Endometrial microvascular endothelial cells (primary cell): ENCODE measurements around the gene ABHD16B. TPM values are rescaled to one million over a fixed set of nuclear protein-coding genes. Genes with fewer than 3 reads are reported as not detected.
"Not testable (repeated sequence)": the region's sequence is repeated elsewhere in the genome, so short reads cannot be mapped to it uniquely, and the experiment has no call there.

Experiments
- in situ Hi-C: cut with HindIII; loops from 2 replicates; pipeline ENCODE4 v1.10.0; 2017; ENCODE audit warnings: low sequenced_read_pairs, low pct_unique_long_range_greater_than_20kb; ENCODE audit errors: inconsistent ontology term
- total RNA-seq: library from RNA; depleted of rRNA; stranded (reverse); fragments of >200 nt; gene quantifications from one replicate; pipeline ENCODE4 v1.2.3, GENCODE V29; 2015; ENCODE audit errors: inconsistent ontology term

ABHD16B gene
- total RNA-seq, 1 donor from 2014 or later, result not detected

DNA sequence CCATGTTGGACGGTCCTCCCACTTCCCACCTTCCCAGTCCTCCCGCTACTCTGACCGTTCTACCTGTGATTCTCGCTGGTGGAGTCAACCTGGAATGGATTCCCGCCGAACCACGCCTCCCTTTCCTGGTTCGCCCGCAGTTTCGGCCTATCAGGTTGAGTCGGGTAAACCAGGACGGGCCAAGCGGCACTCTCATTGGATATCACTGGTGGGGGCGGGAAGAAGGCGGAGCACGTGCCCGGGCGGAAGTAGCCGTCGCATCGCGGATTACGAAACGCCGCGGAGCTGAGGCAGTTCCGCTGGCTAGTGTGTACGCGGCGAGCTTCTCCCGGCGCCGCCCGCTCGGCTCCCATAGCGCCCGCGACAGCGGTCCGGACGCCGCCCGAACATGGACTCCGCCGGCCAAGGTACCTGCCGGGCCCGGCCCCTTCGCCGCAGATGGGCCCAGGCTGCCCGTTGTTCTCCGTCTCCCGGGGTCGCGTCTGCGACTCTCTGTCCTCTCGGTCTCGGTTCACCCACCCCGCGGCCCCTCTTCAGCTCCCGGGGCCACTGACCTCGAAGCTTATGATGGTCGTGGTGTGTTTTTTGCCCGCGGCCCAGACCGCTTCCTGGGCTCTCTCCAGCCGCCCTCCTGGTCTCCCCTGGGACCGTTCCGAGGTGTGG, 3.8 kb downstream of the ABHD16B start, which contains the start of gene TPD52L2:
TPD52L2 (plus strand) TSS at position 293 of the 663 bp plus-strand sequence; CDS start at position 389, 96 bp downstream.
- in situ Hi-C loops, result no loop called here

DNA sequence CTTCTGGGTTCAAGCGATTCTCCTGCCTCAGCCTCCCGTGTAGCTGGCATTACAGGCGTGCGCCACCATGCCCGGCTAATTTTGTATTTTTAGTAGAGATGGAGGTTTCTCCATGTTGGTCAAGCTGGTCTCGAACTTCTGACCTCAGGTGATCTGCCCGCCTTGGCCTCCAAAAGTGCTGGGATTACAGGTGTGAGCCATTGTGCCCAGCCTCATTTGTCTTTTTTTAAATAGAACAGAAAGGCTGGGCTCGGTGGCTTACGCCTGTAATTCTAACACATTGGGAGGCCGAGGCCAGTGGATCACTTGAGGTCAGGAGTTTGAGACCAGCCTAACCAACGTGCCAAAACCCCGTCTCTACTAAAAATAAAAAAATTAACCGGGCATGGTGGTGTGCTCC, 5.7 kb downstream of the ABHD16B start:
- in situ Hi-C loops, result not testable (repeated sequence)

DNA sequence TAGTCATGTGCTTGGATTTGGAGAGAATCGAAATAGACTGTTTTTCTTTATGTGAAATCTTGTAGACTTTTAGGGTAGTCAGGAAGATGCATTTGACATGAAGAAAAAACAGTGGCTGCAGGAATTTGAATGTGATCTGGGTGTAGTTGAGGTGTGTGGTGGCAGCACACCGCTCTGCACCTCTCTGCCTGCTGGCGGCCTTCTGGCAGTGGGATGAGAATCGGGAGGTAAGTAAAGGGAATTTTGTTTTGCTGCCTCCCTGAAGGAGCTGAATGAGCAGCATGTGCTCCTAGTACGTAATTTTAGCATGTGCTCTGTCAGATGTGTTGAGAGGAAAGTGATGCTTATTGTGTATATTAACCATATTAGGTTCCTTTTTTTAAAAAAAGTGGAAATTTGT, 7.0 kb downstream of the ABHD16B start:
- in situ Hi-C loops, result no loop called here

DNA sequence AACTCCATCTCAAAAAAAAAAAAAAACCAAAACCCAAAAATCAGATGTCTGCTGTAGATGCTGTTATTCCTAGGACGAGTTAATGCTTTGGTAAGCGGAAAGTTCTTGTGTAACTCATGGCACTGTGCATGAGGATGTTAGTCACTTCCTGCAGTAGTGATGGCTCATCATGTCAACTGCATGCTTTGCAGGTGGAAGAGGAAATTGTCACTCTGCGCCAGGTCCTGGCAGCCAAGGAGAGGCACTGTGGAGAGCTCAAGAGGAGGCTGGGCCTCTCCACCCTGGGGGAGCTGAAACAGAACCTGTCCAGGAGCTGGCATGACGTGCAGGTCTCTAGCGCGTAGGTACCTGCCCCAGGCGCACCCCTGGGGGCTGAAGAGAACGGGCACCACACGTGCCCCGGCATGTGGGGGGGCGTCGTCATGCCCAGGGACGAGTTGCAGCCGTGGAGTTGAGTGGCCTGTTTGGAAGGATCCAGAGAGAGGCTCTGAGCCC, 12.2 kb downstream of the ABHD16B start:
- in situ Hi-C loops, result no loop called here

DNA sequence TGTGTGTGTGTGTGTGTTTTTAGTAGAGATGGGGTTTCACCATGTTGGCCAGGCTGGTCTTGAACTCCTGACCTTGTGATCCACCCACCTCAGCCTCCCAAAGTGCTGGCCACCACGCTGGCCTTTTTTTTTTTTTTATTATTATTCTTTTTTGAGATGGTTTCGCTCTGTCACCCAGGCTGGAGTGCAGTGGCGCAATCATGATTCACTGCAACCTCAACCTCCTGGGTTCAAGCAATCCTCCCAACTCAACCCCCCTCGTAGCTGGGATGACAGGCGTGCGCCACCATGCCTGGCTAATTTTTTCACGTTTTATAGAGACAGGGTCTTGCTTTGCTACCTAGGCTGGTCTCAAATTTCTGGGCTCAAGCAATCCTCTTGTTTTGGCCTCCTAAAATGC, 12.9 kb downstream of the ABHD16B start:
- in situ Hi-C loops, result not testable (repeated sequence)

DNA sequence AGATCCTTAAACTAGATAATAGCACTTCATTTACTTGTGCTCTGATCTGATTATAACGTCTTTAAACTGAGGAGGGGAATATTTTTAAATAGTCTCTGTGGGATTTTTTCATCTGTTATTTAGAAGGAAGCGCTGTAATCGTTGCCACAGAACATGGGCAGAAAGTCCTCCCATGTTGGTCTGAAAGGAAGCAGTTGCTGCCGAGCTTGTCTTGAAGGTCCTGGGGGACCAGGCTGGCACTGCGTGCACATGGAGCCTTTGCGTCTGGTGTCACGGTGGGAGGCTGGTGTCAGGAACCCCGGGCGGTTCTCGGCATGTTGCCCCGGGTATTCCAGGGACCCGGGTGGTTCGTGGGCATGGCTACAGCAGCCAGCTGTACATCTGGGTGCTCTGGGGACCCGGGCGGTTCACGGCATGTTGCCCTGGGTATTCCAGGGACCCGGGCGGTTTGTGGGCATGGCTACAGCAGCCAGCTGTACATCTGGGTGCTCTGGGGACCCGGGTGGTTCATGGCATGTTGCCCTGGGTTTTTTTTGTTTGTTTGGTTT, 15.3 kb downstream of the ABHD16B start:
- in situ Hi-C loops, result loop anchor here (25.0 kb wide), 1 partner anchor 89 kb away; no protein-coding TSS in a partner anchor

DNA sequence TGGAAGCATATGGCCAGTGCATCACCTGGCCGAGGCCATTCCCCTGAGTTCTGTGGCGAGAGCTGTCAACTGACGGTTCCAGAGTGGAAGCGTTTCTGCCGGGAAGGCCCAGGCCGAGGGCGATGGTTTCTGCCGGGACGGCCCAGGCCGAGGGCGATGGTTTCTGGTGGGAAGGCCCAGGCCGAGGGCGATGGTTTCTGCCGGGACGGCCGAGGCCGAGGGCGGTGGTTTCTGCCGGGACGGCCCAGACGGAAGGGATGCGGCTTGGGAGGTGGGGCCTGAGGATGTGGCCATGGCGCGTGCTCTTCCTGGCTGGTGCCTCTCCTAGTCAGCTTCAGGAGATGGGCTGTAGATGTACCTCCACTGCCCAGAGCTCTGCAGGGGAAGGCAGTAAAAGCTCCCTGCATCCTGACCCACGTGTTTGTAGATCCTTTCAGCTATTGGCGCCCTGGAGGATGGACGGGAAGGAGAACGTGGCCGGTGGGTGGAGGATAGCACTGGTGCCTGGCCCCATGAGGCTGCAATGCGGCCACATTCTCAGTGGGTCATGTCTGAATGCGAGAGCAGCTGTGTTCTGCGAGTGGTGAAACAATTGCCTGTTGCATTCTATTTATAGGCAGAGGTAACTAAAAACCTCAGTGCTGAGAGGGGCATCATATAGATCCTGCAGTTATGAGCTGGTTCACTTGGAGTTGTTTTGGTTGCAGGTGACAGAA, 16.6 kb downstream of the ABHD16B start:
- in situ Hi-C loops, result loop anchor here (25.0 kb wide), 1 partner anchor 91 kb away; no protein-coding TSS in a partner anchor

DNA sequence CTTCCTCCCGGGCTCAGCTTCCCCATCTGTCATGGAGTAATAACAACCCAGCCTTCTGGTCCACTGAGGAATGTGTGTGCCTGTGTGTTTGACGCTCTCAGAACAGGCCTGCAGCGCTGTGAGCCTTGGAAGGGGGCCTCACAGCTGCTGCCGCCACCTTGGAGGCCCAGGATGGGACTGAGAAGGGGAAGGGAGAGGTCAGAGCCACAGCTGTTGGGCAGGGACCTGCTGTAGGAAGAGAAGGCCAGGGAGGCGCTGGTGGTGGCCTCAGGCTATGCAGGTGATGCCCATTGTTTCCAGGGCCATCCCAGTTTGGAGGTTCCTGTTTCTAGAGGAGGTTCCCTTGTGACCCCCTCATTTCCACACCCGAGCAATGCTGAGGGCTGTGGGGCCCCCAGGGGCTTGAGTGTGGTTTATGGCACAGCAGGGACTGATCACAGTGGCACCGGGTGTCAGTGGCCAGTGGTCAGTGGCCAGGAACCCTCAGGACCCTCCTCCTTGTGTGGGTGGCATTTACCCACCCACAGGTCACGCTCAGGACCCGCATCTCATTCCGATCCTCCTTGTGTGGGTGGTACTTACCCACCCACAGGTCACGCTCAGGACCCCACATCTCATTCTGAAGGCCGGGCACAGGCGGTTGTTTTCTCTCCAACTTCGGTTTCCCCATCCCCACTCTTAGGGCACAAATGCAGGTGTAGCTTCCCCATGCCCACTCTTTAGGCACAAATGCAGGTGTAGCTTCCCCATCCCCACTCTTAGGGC, 17.8 kb downstream of the ABHD16B start:
- in situ Hi-C loops, result loop anchor here (25.0 kb wide), 1 partner anchor 92 kb away; no protein-coding TSS in a partner anchor

DNA sequence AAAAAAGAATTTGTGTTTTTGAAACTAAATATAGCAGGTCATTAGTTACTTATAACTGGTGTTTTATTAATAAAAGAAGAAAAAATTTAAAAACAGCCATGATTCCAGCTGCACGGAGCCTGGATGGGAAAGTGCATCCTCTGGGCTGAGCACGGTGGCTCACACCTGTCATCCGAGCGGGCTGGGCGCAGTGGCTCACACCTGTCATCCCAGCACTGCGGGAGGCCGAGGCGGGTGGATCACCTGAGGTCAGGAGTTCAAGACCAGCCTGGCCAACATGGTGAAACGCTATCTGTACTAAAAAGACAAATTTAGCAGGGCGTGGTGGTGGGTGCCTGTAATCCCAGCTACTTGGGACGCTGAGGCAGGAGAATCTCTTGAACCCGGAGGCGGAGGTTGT, 19.6 kb downstream of the ABHD16B start:
- in situ Hi-C loops, result loop anchor here (25.0 kb wide), 1 partner anchor 94 kb away; no protein-coding TSS in a partner anchor

DNA sequence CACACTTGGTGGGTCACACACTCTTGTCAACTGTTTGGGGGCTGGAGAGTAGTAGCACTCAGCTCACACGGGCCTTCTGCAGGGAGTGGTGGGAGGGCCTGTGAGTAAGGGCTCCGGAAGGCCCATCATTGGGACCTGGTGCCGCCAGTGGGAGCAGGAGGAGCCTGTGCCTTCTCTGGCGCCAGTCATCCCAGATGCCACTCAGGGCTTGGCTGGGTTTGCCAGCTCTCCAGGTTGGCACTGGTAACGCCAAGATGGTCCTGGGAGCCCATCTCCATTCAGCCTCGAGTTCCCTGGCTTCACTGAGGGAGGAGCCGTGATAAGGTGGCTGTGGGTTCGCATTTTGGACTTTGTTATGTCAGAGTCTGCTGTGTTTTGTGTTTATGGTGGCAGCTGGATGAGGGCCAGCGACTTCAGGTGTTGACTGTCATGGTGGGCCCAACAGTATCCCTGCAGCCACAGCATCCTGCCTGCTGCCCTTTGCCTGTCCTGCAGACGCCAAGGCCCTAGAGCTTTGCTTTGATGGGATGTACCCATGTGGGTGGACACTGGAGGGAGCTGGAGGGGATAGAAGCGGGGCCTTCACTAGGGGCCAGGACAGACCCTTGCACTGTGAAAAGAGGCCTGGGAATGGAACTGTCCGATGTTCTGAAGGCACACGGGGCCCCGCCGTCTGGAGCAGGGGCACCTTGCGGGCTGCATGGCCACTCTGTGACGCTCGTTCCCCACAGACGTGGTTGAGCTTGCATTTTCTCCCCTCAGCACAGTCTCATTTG, 20.3 kb downstream of the ABHD16B start:
- in situ Hi-C loops, result loop anchor here (25.0 kb wide), 1 partner anchor 94 kb away; no protein-coding TSS in a partner anchor

DNA sequence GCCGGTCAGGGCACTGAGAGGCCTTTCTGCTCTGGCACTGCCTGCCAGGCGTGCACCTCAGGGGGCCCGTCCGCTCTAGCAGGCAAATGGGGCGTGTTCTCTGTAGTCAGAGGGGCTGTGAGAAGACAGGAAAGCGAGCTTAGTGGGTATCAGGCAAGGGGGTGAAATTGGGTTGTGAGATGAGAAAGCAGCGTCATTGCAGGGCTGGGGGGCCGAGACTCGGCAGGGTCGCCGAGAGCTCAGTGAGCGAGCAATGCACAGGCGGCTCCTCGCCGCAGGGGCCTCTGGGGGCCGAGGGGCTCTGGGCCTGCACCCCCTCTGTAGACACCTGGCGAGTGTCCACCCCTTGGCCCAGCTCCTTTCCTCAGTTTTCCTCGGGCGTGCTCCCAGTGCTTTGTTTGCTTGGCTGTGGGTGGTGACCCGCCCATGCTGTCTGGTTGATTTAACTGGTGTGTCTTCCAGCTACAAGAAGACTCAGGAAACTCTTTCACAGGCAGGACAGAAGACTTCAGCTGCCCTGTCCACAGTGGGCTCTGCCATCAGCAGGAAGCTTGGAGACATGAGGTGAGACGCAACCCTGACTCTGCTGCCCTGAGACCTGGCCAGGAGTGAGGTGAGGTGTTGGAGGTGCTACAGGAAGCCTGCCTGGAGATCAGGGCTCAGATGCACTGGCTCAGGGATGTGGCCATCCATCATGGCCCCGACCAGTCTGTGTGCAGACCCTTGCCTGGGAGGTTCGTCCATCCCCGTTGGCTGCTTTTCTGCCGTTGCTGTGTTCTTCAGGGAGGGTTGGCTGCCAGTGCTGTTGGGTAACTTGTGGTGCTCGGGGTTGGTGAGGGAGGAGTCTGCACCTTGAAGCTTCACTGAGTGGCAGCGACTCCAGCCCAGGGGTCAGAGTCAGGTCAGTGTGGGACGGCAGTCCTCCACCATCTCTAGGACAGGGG, 21.2 kb downstream of the ABHD16B start:
- in situ Hi-C loops, result loop anchor here (25.0 kb wide), 1 partner anchor 95 kb away; no protein-coding TSS in a partner anchor

DNA sequence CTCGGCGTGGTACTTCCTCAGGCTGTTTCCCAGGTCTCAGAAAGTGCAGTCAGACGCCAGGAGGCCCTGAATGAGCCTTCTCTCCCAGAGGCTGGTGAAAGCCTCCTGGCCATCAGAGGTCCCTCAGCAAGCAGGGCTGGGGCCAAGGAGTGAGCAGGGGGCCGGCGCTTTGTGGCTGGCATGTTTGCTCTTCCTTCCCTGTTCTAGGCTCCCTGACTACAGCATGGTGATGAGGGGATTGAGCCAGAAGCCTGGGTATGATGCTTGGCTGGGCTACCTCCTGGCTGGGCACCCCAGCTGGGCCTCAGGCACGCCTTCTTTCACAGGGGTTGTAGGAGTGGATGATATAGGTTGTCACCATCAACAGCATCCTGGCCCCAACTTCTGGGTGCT, 21.9 kb downstream of the ABHD16B start:
- in situ Hi-C loops, result loop anchor here (25.0 kb wide), 1 partner anchor 96 kb away; no protein-coding TSS in a partner anchor

DNA sequence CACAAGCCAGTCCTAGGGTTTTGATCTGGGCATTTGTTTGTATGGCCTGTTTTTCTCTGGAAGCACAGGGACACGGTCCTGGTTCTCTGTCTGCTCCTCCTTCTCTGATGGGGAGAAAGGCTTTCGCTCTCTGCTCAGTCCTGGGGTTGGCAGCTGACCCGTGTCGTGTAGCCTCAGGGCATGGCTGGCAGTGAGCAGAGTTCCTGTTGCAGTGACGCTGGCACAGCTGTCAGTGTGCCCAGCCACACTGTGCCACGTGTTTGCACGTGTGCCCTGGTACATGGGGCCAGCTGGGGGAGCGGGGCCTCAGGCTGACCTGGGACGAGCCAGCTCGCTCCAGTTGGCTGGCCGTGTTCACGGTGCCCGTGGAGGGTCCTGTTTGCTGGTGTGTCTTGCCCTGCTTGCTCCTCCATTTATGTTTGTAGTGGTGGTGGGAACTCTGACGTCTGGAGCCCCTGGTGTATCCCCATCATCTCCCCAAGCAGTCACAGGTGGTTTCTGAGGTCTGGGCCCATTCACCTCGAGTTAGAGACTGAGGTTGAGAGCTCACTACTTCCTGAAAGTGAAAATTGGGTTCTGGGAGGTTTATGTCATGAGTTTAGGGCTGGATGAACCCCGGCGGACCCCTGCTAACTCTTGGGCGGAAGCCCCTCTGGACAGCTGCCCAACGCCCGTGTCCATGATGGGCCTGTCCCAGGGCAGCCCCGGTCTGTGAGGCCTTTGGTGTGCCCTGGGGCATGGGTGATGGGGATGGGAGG, 23.4 kb downstream of the ABHD16B start:
- in situ Hi-C loops, result loop anchor here (25.0 kb wide), 1 partner anchor 97 kb away; no protein-coding TSS in a partner anchor

DNA sequence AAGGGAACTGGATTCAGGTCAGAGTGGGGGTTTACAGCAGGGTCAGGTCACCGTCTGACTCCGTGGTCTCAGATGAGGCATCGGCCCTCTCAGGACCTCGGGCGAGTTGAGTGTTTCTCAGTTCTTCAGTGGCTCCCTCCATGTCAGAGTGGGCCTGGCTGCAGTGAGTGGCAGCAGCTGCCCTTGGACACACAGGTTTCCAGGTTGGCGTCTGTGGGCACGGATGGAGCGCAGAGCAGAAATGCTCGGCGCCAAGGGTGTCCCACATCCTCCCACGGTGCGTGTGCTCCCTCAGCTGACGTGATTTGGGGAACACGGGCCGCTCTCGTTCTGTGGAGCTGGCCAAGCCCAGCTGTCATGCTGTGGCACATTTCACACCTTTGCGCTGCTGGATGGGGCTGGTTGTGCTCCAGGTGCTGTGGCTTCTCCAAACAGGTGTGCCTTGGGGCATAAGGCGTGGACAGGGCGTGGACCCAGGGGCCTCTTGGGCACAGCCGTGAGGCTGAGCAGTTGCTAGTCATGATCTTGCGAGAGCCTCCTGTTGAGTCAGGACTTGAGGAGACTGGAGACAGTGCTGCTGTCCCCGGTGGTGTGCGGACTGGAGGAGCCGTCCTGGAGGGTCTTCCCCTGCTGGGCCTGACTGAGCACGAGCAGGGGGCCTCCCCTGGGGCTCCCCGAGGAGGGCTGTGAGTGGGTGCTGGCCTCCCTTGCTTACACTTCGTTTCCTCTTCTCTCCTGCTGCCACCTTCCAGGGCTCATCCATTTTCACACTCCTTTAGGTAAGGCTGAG, 24.2 kb downstream of the ABHD16B start:
- in situ Hi-C loops, result loop anchor here (25.0 kb wide), 1 partner anchor 98 kb away; no protein-coding TSS in a partner anchor

DNA sequence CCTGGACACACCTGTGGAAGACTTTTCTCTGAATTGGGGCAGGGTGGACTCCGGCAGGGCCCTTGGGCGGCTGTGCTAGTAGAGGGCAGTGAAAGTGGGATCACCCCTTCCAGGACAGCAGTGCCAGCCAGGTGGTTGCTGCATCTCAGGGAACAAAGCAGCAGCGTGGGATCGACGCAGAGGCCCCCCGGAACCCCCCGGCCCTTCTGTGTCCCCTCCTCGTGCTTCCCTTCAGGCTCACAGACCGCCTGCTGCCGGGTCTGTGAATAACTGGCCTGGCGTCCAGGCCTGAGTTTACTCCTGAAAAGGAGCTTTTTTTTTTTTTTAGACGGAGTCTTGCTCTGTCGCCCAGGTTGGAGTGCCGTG, 24.7 kb downstream of the ABHD16B start:
- in situ Hi-C loops, result loop anchor here (25.0 kb wide), 1 partner anchor 99 kb away; no protein-coding TSS in a partner anchor
